T-helper 9 cell (primary cell): Measurements from ENCODE around the gene PCBD2.
"Not testable (repeated sequence)": the region's sequence is repeated elsewhere in the genome, so short reads cannot be mapped to it uniquely, and the experiment has no call there.

Source experiments
- DNase-seq: peaks from one replicate; pipeline ENCODE4 v3.0.0-alpha.2; 2020

Gene PCBD2

GRCh38 chr5:134906811-134907210 is 1.9 kb downstream of the PCBD2 start:
- DNase-seq: no peak

GRCh38 chr5:134910752-134911151 is 5.8 kb downstream of the PCBD2 start:
- DNase-seq: not testable (repeated sequence)

GRCh38 chr5:134911285-134912206 is 6.6 kb downstream of the PCBD2 start:
- DNase-seq: no peak

DNA sequence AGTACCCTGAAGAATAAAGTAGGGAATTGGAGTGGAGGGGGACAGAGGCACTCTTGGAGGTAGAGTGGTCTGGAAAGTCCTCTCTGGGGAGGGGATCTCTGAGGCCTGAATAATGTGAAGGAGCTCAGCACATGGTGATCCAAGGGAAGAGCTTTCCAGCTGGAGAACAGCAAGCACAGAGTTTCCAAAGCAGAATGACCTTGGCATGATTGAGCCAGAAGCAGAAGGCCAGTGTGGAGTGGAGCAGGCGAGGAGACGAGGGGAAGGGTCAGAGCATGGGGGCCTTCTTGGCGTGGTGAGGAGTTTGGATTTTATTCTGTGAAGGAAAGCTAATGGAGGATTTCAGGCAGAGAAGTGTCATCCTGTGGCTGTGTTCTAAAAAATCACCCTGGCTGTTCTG is 8.3 kb downstream of the PCBD2 start:
- DNase-seq: no peak

DNA sequence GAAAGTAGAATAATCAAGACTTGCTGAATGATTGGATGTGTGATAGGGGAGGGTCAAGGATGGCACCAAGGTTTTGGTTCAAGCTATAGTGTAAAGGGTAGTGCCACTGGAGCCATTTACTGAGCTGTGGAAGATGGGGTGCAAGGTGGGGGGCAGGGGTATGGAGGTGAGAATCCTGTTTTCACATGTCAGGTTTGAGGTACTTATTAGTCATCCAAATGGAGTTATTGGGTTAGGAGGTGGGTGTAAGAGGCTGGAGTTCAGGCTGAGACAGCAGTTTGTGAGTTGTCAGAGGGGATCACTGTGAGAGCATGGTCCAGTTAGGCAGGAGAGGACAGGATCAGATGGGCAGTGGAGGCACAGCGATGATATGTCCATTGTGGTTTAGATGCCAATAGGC is 8.9 kb downstream of the PCBD2 start:
- no peak for DNase-seq

GRCh38 chr5:134917070-134917815 is 12.3 kb downstream of the PCBD2 start:
- DNase-seq: no peak

GRCh38 chr5:134918861-134919260 is 13.9 kb downstream of the PCBD2 start:
- no peak for DNase-seq

- DNase-seq: no peak
Observed at GRCh38 chr5:134920848-134921575, 16.1 kb downstream of the PCBD2 start.

GRCh38 chr5:134932508-134932907 is 27.6 kb downstream of the PCBD2 start:
- DNase-seq: no peak

DNA sequence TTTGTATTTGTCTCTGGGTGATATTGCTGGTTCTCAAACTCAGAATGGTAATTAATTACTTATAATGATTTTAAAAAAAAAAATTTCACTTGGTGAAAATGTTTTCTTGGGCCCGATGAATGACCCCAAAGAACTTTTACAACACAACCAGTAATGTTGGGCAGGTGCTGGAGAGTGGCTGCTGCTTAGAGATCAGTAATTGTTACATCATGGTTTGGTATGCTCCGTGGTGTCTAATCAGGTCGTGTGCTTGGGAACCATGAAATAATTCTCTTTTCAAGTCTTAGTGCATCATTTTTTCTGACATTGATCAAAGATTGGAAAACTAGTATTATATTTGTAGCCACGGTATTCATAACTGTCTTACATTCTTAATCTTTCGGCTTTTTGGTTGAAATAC is 29.3 kb downstream of the PCBD2 start:
- DNase-seq: no peak

DNA sequence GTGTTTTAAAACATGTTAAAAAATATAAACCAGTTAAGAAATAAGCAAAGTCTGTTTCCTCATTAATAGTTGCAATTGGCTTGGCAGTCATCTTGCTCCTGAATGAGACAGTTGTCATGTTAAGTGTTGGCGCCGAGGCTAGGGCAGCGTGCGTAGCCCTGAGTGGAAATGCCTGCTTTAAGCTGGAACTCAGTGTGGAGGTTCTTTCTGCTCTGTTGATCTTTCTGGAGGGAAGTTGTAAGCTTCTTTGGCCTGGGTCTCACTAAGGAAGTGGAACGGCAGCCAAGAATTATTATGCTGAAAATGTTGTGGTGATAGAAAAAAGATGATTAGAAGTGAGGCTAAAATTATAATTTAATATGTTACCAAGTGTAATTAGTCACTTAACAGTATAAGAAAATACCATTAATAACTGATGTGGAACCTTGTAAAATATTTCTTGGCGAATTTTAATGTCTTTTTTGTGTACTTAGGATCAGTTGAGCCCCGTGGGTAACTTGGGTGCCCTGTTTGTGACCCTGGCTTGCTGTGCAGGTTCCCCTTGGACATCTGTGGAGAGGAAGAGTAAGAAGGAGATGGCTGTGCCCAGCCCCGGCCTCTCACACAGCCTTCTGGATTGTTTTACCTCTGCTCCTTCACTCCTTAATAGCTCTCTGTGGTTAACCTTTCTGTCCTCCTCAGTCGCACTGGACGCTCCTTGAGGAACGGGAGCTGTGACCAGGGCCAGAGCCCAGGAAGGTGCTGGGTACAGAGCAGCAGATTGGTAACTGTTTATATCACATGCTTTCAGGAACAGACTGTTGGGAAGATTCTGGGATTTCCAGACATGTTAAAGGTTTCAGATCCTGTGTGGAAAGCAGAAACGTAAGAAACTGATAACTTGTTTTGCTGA is 31.0 kb downstream of the PCBD2 start:
- no peak for DNase-seq

DNA sequence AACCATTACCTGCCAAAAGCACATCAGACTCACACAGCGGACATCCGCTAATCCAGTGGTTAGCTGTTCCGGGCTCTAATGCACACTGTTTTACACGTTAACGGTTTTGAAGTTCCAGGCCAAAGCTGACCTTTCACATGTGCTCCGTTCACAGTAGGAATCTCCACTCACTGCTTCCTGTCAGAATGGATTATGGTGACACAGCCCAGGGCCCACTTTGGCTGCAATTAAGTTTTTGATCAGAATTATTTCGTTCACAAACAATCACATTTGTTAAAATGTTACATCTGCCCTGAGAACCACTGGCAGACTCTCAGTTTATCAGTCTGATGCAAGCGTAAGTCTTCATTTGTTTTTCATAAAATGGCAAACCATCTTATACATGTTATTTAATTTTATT is 32.6 kb downstream of the PCBD2 start:
- no peak for DNase-seq

- DNase-seq: no peak
Observed at GRCh38 chr5:134938030-134938429, 33.1 kb downstream of the PCBD2 start.

DNA sequence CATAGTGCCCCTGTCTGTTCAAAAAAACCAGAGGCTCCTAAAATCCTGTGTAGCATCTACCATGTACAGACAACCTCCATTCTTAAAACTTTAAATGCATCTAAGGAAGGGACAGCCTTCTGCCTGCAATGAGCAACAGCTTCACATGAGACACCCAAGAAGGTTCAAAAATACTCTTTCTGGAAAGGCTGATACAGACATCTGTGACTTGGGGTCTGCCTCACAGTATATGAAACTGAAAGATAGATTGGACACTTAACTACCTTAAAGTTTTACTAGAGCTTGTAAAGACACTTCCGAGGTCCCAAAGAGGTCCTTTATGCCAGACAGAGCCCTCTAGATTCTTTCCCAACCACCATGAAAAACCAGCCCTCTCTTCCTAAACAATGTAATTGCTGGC is 34.6 kb downstream of the PCBD2 start:
- DNase-seq: no peak

DNA sequence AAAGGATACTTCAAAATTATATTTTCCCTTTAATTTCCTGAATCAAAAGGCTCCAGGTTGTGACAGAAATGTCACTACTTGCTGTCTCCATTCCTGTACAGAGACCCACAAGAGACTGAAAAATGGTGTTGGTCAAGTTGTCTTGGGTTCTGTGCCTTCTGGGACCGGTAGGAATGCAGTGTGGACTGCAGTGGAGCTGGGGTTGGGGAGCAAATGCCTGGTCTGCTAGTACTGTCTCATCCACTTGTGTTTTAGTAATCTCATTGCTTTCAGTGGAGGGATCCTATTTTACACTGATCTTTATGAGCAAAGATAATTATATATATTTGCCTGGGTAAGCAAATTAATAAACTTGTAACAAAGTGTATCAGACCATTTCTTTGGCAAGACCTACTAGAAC is 38.6 kb downstream of the PCBD2 start:
- DNase-seq: no peak

DNA sequence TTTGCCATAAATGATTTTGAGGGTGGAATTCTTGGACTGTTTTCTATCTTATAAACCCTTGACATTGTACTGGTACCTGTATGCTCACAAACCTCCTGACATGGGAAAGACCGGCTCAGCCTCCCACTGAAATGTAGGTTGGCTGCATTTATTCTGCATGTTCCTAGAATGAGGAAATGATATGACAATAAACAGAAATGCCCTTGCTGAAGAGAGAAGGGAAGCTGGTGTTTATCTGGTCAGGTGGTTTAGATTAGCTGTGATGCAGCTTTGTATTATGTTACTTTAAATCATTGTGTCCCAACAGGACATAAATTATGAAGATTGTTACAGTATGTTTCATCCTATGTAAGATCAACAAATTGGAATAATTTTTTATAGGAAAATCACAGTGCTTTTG is 39.7 kb downstream of the PCBD2 start:
- no peak for DNase-seq

GRCh38 chr5:134945041-134945440 is 40.1 kb downstream of the PCBD2 start:
- no peak for DNase-seq

GRCh38 chr5:134948911-134949310 is 44.0 kb downstream of the PCBD2 start:
- no peak for DNase-seq

- no peak for DNase-seq
Observed at GRCh38 chr5:134949316-134949715, 44.4 kb downstream of the PCBD2 start.

DNA sequence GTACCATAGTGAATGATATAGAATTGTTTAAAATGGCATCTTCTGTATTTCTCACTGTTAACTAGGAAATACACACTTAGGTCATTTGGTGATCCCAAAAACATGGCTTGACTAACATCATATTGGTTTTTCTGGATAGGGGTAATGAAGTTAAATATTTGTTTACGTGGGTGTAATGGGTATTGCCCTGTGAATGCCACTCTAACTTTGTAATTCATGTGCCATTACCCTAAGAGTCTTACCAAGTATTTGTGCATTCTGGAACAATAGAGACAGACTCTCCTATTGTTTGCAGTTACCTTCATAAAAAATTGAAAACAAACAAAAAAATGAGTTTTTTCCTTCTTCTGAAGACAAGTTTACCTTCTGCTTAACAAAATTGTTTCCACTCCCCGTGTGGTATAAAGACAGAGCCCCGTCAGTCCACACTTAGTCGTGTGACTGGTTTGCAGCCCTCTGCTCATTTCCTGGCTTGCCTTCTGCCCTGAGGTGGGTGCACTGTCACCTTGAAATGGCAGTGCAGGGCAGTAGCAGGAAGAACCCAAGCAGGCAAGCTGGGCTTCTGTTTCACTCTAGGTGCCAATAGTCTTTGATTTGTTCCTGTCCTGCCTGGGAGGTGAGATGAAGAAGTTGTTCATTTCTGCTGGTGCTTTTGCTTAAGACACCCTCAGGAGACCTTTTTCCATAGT is 53.1 kb downstream of the PCBD2 start:
- no peak for DNase-seq

GRCh38 chr5:134958755-134959154 is 53.8 kb downstream of the PCBD2 start:
- no peak for DNase-seq

DNA sequence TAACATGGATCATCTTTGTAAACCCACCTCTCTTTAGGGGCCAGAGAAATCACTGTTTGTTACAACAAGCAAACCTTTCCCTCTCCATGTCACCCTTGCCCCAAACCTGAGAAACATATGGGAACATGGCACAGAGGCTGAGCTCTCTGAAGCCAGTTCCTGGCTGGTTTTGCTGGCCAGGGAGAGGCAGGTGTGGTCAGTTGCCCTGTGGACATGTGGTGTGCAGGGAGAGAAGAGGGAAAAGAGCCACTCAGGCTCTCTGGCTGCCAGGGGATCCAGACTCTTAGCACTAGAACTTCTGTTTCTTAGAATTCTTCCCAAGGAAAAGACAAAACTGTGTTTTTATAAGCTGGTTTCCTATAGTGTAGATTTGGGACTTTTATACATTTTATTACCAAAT is 58.2 kb downstream of the PCBD2 start:
- DNase-seq: no peak
